Measurements from ENCODE around the gene MDP1.

Gene MDP1

GRCh38 chr14:24215495-24216344 lies at the start of gene MDP1:
TSS of gene MDP1 (minus strand) at chr14:24216066. CDS start at chr14:24215955, 111 bp downstream.
- DNase-seq, result peak; percentile 83

GRCh38 chr14:24264298-24264697 lies 48.4 kb upstream of the MDP1 start:
- DNase-seq, result no peak

- DNase-seq, result no peak
These were observed 48.0 kb upstream of the MDP1 start for GRCh38 chr14:24263848-24264247.

- DNase-seq, result no peak
These were observed 47.2 kb upstream of the MDP1 start, which contains the start of gene TGM1 for GRCh38 chr14:24262821-24263733. TSS of gene TGM1 (minus strand) at chr14:24263177. CDS start at chr14:24262352, 825 bp downstream.

GRCh38 chr14:24261969-24262327 lies 46.1 kb upstream of the MDP1 start:
- DNase-seq, result no peak

- DNase-seq, result no peak
These were observed 45.5 kb upstream of the MDP1 start for GRCh38 chr14:24261256-24261968.

GRCh38 chr14:24260780-24261157 lies 44.9 kb upstream of the MDP1 start:
- no peak for DNase-seq

- DNase-seq, result no peak
These were observed 44.3 kb upstream of the MDP1 start for GRCh38 chr14:24260026-24260779.

- DNase-seq, result no peak
These were observed 43.6 kb upstream of the MDP1 start for GRCh38 chr14:24259282-24260025.

- no peak for DNase-seq
These were observed 42.8 kb upstream of the MDP1 start for GRCh38 chr14:24258548-24259265.

GRCh38 chr14:24258119-24258518 lies 42.3 kb upstream of the MDP1 start:
- no peak for DNase-seq

- no peak for DNase-seq
These were observed 41.1 kb upstream of the MDP1 start for GRCh38 chr14:24256960-24257359.

- no peak for DNase-seq
These were observed 40.3 kb upstream of the MDP1 start for GRCh38 chr14:24255931-24256711.

- no peak for DNase-seq
These were observed 39.6 kb upstream of the MDP1 start for GRCh38 chr14:24255438-24255837.

- DNase-seq, result no peak
These were observed 38.9 kb upstream of the MDP1 start for GRCh38 chr14:24254630-24255392.

GRCh38 chr14:24253936-24254335 lies 38.1 kb upstream of the MDP1 start:
- DNase-seq, result no peak

GRCh38 chr14:24252289-24253124 lies 36.6 kb upstream of the MDP1 start:
- DNase-seq, result no peak

GRCh38 chr14:24251880-24252288 lies 36.0 kb upstream of the MDP1 start:
- no peak for DNase-seq
